ENCODE results near the gene ATP5F1A.
A peak's percentile ranks its signal among the peaks of the same experiment; 100 is the strongest.

ATP5F1A gene

GRCh38 chr18:46079336-46079735 is 18.8 kb downstream of the ATP5F1A start:
- Histone ChIP-seq H3K9me3 (ENCODE audit: control insufficient read depth, low read length) (no peaks in the 10 kb centered on the region), H3K27me3 (ENCODE audit: control insufficient read depth, insufficient read depth, low read length, poor library complexity, severe bottlenecking) (no peaks in the 10 kb centered on the region), H3K4me3 (ENCODE audit: insufficient read depth, low read depth, low read length) (no peak overlapping the region), H3K27ac (ENCODE audit: insufficient read depth, low read depth, low read length, poor library complexity, severe bottlenecking) (no peak overlapping the region), H3K36me3 (ENCODE audit: control insufficient read depth, insufficient read depth, low read length) (peaks cover 35% of the 10 kb centered on the region), H3K4me1 (ENCODE audit: control insufficient read depth, insufficient read depth, low read length) (no peaks in the 10 kb centered on the region)

- 32% methylated on average over 8 to 9 of the region's 9 CpGs for WGBS, 2 experiments
- Histone ChIP-seq H3K27ac (ENCODE audit: insufficient read depth, low read depth, low read length, poor library complexity, severe bottlenecking) (no peak overlapping the region), H3K4me1 (ENCODE audit: control insufficient read depth, insufficient read depth, low read length) (no peaks in the 10 kb centered on the region), H3K36me3 (ENCODE audit: control insufficient read depth, insufficient read depth, low read length) (no peaks in the 10 kb centered on the region), H3K9me3 (ENCODE audit: control insufficient read depth, low read length) (no peaks in the 10 kb centered on the region), H3K4me3 (ENCODE audit: insufficient read depth, low read depth, low read length) (no peak overlapping the region), H3K27me3 (ENCODE audit: control insufficient read depth, insufficient read depth, low read length, poor library complexity, severe bottlenecking) (peaks cover 34% of the 10 kb centered on the region)
Measured at GRCh38 chr18:46073474-46074331, 24.4 kb downstream of the ATP5F1A start.

- Histone ChIP-seq H3K9me3 (ENCODE audit: control insufficient read depth, low read length) (no peaks in the 10 kb centered on the region), H3K4me3 (ENCODE audit: insufficient read depth, low read depth, low read length) (no peak overlapping the region), H3K27ac (ENCODE audit: insufficient read depth, low read depth, low read length, poor library complexity, severe bottlenecking) (no peak overlapping the region), H3K27me3 (ENCODE audit: control insufficient read depth, insufficient read depth, low read length, poor library complexity, severe bottlenecking) (peaks cover 34% of the 10 kb centered on the region), H3K4me1 (ENCODE audit: control insufficient read depth, insufficient read depth, low read length) (no peaks in the 10 kb centered on the region), H3K36me3 (ENCODE audit: control insufficient read depth, insufficient read depth, low read length) (no peaks in the 10 kb centered on the region)
- 81 to 94% methylated on average over 3 of the region's 3 CpGs for WGBS, 2 experiments
Measured at GRCh38 chr18:46072959-46073358, 25.1 kb downstream of the ATP5F1A start.

GRCh38 chr18:46072376-46072867 is 25.7 kb downstream of the ATP5F1A start:
- peaks cover 34% of the 10 kb centered on the region for H3K27me3 ChIP-seq (ENCODE audit: control insufficient read depth, insufficient read depth, low read length, poor library complexity, severe bottlenecking)
- no peaks in the 10 kb centered on the region for H3K4me1 ChIP-seq (ENCODE audit: control insufficient read depth, insufficient read depth, low read length)
- H3K27ac ChIP-seq (ENCODE audit: insufficient read depth, low read depth, low read length, poor library complexity, severe bottlenecking), result no peak overlapping the region
- 22 to 27% methylated on average over 25 of the region's 25 CpGs for WGBS, 2 experiments
- no peaks in the 10 kb centered on the region for H3K9me3 ChIP-seq (ENCODE audit: control insufficient read depth, low read length)
- no peaks in the 10 kb centered on the region for H3K36me3 ChIP-seq (ENCODE audit: control insufficient read depth, insufficient read depth, low read length)
- H3K4me3 ChIP-seq (ENCODE audit: insufficient read depth, low read depth, low read length), result peak overlapping the region; percentile 68

DNA sequence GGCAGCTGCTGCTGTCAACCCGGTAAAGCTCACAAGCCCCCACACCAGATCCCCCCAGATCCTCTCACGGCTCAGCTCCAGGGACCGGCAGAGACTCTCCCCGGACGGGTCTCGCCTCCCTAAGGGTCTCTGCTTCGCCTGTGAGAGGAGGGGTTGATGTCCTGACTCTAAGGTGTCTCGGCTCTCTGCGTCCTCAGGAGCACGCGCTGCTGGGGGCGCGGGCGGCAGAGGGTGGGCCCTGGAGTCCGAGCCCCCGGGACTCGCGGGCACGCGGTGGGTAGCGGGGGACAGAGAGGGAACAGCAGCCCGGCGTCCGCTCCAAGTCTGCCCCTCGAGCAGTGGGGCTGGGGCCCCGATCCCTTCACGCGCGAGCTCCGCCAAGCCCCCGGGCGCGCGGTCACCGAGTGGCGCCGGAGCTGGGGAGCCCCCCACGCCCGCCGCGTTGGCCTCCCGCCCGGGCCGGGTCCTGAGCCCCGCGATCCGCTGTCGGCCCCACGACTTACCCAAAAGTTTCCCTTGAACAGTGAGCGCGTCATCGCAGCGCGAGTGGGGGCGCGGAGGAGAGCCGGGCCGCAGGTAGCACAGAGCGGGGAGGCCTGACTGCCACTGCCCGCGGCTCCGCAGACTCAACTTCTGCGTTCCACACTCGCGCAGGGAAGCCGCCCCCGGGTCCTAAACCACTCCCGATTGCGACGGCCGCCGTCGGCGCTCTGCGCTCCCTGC is 26.3 kb downstream of the ATP5F1A start, which contains the start of gene PSTPIP2:
Gene PSTPIP2 (minus strand): TSS at position 608 of the 723 bp plus-strand sequence. CDS start 72 bp downstream, at position 536.
- H3K27me3 ChIP-seq (ENCODE audit: control insufficient read depth, insufficient read depth, low read length, poor library complexity, severe bottlenecking), result peaks cover 34% of the 10 kb centered on the region
- no peaks in the 10 kb centered on the region for H3K9me3 ChIP-seq (ENCODE audit: control insufficient read depth, low read length)
- 1 to 2% methylated on average over 75 of the region's 75 CpGs for whole genome bisulfite sequencing, 2 experiments
- peak within 1 kb of the TSS; percentile 68 for H3K4me3 ChIP-seq (ENCODE audit: insufficient read depth, low read depth, low read length)
- no peaks in the 10 kb centered on the region for H3K4me1 ChIP-seq (ENCODE audit: control insufficient read depth, insufficient read depth, low read length)
- no peaks in the 10 kb centered on the region for H3K36me3 ChIP-seq (ENCODE audit: control insufficient read depth, insufficient read depth, low read length)
- no peak within 1 kb of the TSS for H3K27ac ChIP-seq (ENCODE audit: insufficient read depth, low read depth, low read length, poor library complexity, severe bottlenecking)

- WGBS, 2 experiments, result 41 to 42% methylated on average over 13 of the region's 13 CpGs
- H3K27me3 ChIP-seq (ENCODE audit: control insufficient read depth, insufficient read depth, low read length, poor library complexity, severe bottlenecking), result peaks cover 34% of the 10 kb centered on the region
- no peaks in the 10 kb centered on the region for H3K9me3 ChIP-seq (ENCODE audit: control insufficient read depth, low read length)
- H3K27ac ChIP-seq (ENCODE audit: insufficient read depth, low read depth, low read length, poor library complexity, severe bottlenecking), result no peak overlapping the region
- no peaks in the 10 kb centered on the region for H3K36me3 ChIP-seq (ENCODE audit: control insufficient read depth, insufficient read depth, low read length)
- no peaks in the 10 kb centered on the region for H3K4me1 ChIP-seq (ENCODE audit: control insufficient read depth, insufficient read depth, low read length)
- peak overlapping the region; percentile 68 for H3K4me3 ChIP-seq (ENCODE audit: insufficient read depth, low read depth, low read length)
Measured at GRCh38 chr18:46070815-46071652, 27.1 kb downstream of the ATP5F1A start.

GRCh38 chr18:46070232-46070631 is 27.9 kb downstream of the ATP5F1A start:
- Histone ChIP-seq H3K27me3 (ENCODE audit: control insufficient read depth, insufficient read depth, low read length, poor library complexity, severe bottlenecking) (peaks cover 34% of the 10 kb centered on the region), H3K27ac (ENCODE audit: insufficient read depth, low read depth, low read length, poor library complexity, severe bottlenecking) (no peak overlapping the region), H3K4me1 (ENCODE audit: control insufficient read depth, insufficient read depth, low read length) (no peaks in the 10 kb centered on the region), H3K4me3 (ENCODE audit: insufficient read depth, low read depth, low read length) (no peak overlapping the region), H3K9me3 (ENCODE audit: control insufficient read depth, low read length) (no peaks in the 10 kb centered on the region), H3K36me3 (ENCODE audit: control insufficient read depth, insufficient read depth, low read length) (no peaks in the 10 kb centered on the region)
- WGBS, 2 experiments, result 85 to 91% methylated on average over 6 of the region's 6 CpGs

GRCh38 chr18:46069524-46069923 is 28.6 kb downstream of the ATP5F1A start:
- Histone ChIP-seq H3K4me3 (ENCODE audit: insufficient read depth, low read depth, low read length) (no peak overlapping the region), H3K27me3 (ENCODE audit: control insufficient read depth, insufficient read depth, low read length, poor library complexity, severe bottlenecking) (peaks cover 34% of the 10 kb centered on the region), H3K4me1 (ENCODE audit: control insufficient read depth, insufficient read depth, low read length) (no peaks in the 10 kb centered on the region), H3K9me3 (ENCODE audit: control insufficient read depth, low read length) (no peaks in the 10 kb centered on the region), H3K36me3 (ENCODE audit: control insufficient read depth, insufficient read depth, low read length) (no peaks in the 10 kb centered on the region), H3K27ac (ENCODE audit: insufficient read depth, low read depth, low read length, poor library complexity, severe bottlenecking) (no peak overlapping the region)
- WGBS, 2 experiments, result 92 to 93% methylated on average over 4 of the region's 4 CpGs

GRCh38 chr18:46068763-46069162 is 29.3 kb downstream of the ATP5F1A start:
- Histone ChIP-seq H3K4me3 (ENCODE audit: insufficient read depth, low read depth, low read length) (no peak overlapping the region), H3K27me3 (ENCODE audit: control insufficient read depth, insufficient read depth, low read length, poor library complexity, severe bottlenecking) (peaks cover 34% of the 10 kb centered on the region), H3K36me3 (ENCODE audit: control insufficient read depth, insufficient read depth, low read length) (no peaks in the 10 kb centered on the region), H3K9me3 (ENCODE audit: control insufficient read depth, low read length) (no peaks in the 10 kb centered on the region), H3K27ac (ENCODE audit: insufficient read depth, low read depth, low read length, poor library complexity, severe bottlenecking) (no peak overlapping the region), H3K4me1 (ENCODE audit: control insufficient read depth, insufficient read depth, low read length) (no peaks in the 10 kb centered on the region)
- WGBS, 2 experiments, result 72 to 82% methylated on average over 1 of the region's 1 CpG

Data from ectodermal cell (in vitro differentiated cells).